ENCODE data around the gene ULK4. TPM values are rescaled to one million over a fixed set of nuclear protein-coding genes. Genes with fewer than 3 reads are reported as not detected.

The ULK4 gene
- polyA plus RNA-seq, 1 donor from 2014 or later: 7.2 TPM

DNA sequence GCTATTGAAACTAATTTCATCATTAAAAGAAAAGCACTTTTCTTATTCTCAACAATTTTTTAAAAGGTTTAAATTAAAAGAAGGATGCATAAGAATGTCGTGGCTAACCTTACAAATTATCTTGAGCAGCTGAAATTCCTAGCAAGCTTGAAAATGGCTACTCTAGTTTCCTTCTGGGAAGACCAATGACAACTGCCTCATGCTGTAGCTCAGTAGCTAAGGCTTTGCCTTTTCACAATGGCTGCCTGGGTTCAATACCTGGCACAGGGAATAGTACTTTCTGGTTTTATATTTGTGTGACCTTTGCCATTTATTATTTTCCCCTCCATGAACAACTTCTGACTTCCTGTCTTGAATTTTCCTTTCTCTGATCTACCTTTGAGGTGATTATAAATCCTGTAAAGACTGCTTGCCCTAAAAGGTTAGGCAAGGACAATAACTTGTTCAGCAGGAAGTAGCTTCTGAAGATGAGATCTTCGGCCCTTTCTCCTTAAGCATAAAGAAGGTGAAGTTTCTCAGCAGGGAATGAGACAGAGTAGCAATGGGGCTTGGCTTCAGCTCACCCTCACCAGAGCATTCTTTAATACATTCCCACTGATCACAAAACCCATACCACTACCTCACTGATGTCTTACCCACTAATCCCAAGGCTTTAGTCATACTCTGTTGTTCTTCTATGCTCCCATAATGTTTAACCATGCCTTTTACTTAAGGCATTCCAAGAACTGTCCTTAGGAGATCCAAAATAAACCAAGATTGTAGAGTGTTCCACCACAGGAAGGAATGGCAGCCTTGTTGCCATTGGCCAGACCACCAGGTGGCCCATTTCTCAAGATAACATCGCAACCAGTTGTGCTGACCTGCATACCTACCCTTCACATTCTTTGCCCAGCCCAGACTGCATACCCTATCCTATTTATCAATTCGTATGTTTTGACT, 276.8 kb downstream of the ULK4 start:
- Histone ChIP-seq H3K4me2 (ENCODE audit: low read length) (no peak overlapping the region), H3K79me2 (replicated peaks; ENCODE audit: insufficient read depth, low read length) (no peaks in the 10 kb centered on the region), H3K4me3 (ENCODE audit: low read length) (no peak overlapping the region), H3F3A (ENCODE audit: insufficient read depth, low read length, poor library complexity, severe bottlenecking) (no peaks in the 10 kb centered on the region), H3K27ac (ENCODE audit: low read length) (no peak overlapping the region), H3K9ac (ENCODE audit: low read length) (no peak overlapping the region), H4K20me1 (ENCODE audit: insufficient read depth) (no peaks in the 10 kb centered on the region), H3K36me3 (ENCODE audit: insufficient read depth, low read length) (no peaks in the 10 kb centered on the region), H3K27me3 (ENCODE audit: insufficient read depth, low read depth, low read length) (no peaks in the 10 kb centered on the region), H3K9me2 (ENCODE audit: insufficient read depth, low read length) (no peaks in the 10 kb centered on the region), H3K9me3 (ENCODE audit: low read length) (no peaks in the 10 kb centered on the region), H2AFZ (ENCODE audit: low read depth, low read length) (no peak overlapping the region)
- TF ChIP-seq EP300 (conservative IDR thresholded peaks at IDR 0.05; ENCODE audit: poor library complexity, severe bottlenecking): no peak
- TF ChIP-seq, protein P1, sequence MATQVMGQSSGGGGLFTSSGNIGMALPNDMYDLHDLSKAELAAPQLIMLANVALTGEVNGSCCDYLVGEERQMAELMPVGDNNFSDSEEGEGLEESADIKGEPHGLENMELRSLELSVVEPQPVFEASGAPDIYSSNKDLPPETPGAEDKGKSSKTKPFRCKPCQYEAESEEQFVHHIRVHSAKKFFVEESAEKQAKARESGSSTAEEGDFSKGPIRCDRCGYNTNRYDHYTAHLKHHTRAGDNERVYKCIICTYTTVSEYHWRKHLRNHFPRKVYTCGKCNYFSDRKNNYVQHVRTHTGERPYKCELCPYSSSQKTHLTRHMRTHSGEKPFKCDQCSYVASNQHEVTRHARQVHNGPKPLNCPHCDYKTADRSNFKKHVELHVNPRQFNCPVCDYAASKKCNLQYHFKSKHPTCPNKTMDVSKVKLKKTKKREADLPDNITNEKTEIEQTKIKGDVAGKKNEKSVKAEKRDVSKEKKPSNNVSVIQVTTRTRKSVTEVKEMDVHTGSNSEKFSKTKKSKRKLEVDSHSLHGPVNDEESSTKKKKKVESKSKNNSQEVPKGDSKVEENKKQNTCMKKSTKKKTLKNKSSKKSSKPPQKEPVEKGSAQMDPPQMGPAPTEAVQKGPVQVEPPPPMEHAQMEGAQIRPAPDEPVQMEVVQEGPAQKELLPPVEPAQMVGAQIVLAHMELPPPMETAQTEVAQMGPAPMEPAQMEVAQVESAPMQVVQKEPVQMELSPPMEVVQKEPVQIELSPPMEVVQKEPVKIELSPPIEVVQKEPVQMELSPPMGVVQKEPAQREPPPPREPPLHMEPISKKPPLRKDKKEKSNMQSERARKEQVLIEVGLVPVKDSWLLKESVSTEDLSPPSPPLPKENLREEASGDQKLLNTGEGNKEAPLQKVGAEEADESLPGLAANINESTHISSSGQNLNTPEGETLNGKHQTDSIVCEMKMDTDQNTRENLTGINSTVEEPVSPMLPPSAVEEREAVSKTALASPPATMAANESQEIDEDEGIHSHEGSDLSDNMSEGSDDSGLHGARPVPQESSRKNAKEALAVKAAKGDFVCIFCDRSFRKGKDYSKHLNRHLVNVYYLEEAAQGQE (IDR thresholded peaks at IDR 0.05; ENCODE audit: borderline replicate concordance): no peak
- TF ChIP-seq, protein P2, sequence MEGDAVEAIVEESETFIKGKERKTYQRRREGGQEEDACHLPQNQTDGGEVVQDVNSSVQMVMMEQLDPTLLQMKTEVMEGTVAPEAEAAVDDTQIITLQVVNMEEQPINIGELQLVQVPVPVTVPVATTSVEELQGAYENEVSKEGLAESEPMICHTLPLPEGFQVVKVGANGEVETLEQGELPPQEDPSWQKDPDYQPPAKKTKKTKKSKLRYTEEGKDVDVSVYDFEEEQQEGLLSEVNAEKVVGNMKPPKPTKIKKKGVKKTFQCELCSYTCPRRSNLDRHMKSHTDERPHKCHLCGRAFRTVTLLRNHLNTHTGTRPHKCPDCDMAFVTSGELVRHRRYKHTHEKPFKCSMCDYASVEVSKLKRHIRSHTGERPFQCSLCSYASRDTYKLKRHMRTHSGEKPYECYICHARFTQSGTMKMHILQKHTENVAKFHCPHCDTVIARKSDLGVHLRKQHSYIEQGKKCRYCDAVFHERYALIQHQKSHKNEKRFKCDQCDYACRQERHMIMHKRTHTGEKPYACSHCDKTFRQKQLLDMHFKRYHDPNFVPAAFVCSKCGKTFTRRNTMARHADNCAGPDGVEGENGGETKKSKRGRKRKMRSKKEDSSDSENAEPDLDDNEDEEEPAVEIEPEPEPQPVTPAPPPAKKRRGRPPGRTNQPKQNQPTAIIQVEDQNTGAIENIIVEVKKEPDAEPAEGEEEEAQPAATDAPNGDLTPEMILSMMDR (IDR thresholded peaks at IDR 0.05; ENCODE audit: poor library complexity, severe bottlenecking): no peak
- TF ChIP-seq TAF1 (IDR thresholded peaks at IDR 0.05; ENCODE audit: low read depth): no peak
- no peak for TF ChIP-seq EZH2 (IDR thresholded peaks at IDR 0.05; ENCODE audit: borderline replicate concordance, insufficient read depth, low read length, poor library complexity, severe bottlenecking)
- no peak for TF ChIP-seq RAD21 (conservative IDR thresholded peaks at IDR 0.05)
- no peak for TF ChIP-seq SMC3 (conservative IDR thresholded peaks at IDR 0.05; ENCODE audit: poor library complexity)
- TF ChIP-seq POLR2AphosphoS5 (IDR thresholded peaks at IDR 0.05): no peak

DNA sequence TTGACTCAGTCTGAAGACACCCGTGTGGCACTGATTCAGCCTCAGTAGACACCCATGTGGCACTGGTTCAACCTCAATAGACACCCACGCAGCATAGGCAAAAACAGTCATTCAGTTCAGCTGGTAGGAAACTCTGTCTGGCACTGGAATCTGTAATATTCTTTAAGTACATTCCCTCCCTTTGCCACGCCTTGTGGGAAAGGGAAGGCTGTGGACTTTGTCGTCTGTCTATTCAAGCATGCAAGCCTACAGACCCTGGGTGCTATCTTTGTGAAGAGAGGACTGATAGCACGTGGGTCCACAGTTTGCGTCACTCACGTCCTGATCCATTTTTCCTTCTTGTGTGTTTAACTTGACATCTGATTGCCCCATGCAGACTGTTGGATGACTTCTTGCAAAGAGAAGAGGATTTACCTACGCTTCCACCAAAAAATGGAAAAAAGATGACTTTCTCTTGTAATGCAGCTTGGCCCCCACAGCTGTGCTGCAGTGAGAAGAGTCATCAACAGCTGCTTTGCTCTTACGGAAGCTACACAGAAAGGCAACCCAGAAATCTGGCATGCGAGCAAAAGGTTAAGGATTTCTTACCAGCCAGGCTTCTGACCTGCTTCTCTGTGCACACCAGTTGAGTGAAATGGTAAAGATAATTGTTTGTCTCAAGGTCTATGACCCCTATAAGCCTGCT, 278.1 kb downstream of the ULK4 start:
- Histone ChIP-seq H3K9me3 (ENCODE audit: low read length) (no peaks in the 10 kb centered on the region), H3K79me2 (replicated peaks; ENCODE audit: insufficient read depth, low read length) (no peaks in the 10 kb centered on the region), H2AFZ (ENCODE audit: low read depth, low read length) (no peak overlapping the region), H3K27ac (ENCODE audit: low read length) (no peak overlapping the region), H3K4me2 (ENCODE audit: low read length) (no peak overlapping the region), H3K27me3 (ENCODE audit: insufficient read depth, low read depth, low read length) (no peaks in the 10 kb centered on the region), H3K4me3 (ENCODE audit: low read length) (no peak overlapping the region), H3F3A (ENCODE audit: insufficient read depth, low read length, poor library complexity, severe bottlenecking) (no peaks in the 10 kb centered on the region), H3K36me3 (ENCODE audit: insufficient read depth, low read length) (no peaks in the 10 kb centered on the region), H3K9me2 (ENCODE audit: insufficient read depth, low read length) (no peaks in the 10 kb centered on the region), H4K20me1 (ENCODE audit: insufficient read depth) (no peaks in the 10 kb centered on the region), H3K9ac (ENCODE audit: low read length) (no peak overlapping the region)
- TF ChIP-seq RAD21 (conservative IDR thresholded peaks at IDR 0.05): no peak
- TF ChIP-seq, protein P1 (IDR thresholded peaks at IDR 0.05; ENCODE audit: borderline replicate concordance): no peak
- TF ChIP-seq, protein P2 (IDR thresholded peaks at IDR 0.05; ENCODE audit: poor library complexity, severe bottlenecking): no peak
- no peak for TF ChIP-seq EP300 (conservative IDR thresholded peaks at IDR 0.05; ENCODE audit: poor library complexity, severe bottlenecking)
- no peak for TF ChIP-seq MXI1 (conservative IDR thresholded peaks at IDR 0.05; ENCODE audit: poor library complexity, severe bottlenecking)
- TF ChIP-seq POLR2AphosphoS5 (IDR thresholded peaks at IDR 0.05): no peak
- no peak for TF ChIP-seq SMC3 (conservative IDR thresholded peaks at IDR 0.05; ENCODE audit: poor library complexity)
- no peak for TF ChIP-seq EZH2 (IDR thresholded peaks at IDR 0.05; ENCODE audit: borderline replicate concordance, insufficient read depth, low read length, poor library complexity, severe bottlenecking)
- TF ChIP-seq TAF1 (IDR thresholded peaks at IDR 0.05; ENCODE audit: low read depth): no peak

Measured in neural cell (in vitro differentiated cells).